HG03108 (cell line): ENCODE results near the gene FKBP8.
"Not testable (repeated sequence)": the region's sequence is repeated elsewhere in the genome, so short reads cannot be mapped to it uniquely, and the experiment has no call there.

Experiments
- ATAC-seq: cut with Tn5 transposase; IDR thresholded peaks from one replicate; pipeline ENCODE4 v1.9.1; 2021; ENCODE audit warnings: moderate library complexity; ENCODE audit not compliant: unreplicated experiment

Gene FKBP8

DNA sequence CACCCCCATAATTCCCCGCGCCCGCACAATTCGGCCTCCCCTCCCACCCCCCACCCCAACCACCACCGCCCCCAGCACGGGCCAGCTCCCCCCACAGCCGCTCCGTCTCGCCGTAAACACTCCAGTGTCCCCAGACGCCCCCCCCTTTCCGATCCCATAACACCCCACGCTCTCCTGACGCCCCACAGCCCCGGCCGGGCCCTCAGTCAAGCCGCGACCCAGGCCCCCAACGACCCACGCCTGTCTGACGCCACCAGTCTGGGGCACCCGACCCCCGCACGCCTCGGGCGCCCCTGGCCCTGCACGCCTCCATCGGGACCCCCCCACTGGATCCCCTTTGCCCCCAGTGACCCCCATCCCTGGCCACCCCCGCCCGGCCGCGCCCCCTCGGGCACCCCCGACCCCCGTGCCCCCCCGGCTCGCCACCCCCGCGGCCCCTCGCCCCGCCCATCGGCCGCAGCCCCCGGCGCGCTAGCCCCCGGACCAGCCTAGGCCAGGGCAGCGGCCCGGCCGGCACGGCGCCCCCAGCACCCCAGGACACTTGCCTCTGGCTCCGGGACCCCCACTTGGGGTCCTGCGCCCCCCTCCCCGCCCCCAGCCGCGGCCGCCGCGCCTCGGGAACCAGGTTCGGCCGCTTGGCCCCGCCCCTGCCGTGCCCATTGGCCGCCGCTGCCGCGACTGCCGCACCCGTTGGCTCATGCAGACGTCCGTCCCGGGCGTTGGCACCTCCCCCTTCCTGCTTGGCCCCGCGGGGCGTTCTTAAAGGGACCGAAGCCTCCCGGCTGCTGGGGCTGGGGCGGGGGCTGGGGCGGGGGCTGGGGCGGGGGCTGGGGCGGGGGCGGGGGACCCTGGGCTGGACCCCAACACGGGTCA lies at the start of gene FKBP8:
Gene FKBP8 (minus strand): TSS at position 633 of the 873 bp plus-strand sequence. CDS start 1,603 bp downstream, outside the sequence.
- peak; percentile 82 for ATAC-seq

GRCh38 chr19:18592732-18593131 lies 49.4 kb upstream of the FKBP8 start:
- not testable (repeated sequence) for ATAC-seq

DNA sequence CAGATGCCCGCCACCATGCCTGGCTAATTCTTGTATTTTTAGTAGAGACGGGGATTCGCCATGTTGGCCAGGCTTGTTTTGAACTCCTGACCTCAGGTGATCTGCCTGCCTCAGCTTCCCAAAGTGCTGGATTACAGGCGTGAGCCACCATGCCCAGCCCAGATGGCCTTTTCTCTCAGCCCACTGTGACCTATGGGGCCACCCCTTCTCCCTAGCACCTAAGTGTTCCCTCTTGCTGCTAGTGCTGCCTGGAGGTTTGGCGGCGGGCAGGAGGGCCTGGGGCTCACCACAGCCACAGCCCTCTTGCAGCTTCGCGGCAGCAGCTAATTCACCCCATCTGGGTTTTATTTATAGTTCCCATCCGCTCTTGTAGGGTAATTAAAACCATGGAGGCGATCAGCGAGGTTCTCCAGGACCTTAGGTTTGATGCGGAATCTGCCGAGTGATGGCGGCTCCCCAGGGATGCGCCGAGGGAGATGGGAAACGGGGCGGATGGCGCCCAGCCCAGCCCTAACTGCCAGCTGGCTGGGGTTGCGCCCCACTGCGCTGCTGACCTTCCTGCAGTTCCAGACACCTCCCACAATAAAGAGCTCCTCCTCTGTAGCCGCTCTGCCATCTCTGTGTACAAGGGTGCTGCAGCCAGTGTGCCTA lies 48.5 kb upstream of the FKBP8 start:
- ATAC-seq, result no peak

DNA sequence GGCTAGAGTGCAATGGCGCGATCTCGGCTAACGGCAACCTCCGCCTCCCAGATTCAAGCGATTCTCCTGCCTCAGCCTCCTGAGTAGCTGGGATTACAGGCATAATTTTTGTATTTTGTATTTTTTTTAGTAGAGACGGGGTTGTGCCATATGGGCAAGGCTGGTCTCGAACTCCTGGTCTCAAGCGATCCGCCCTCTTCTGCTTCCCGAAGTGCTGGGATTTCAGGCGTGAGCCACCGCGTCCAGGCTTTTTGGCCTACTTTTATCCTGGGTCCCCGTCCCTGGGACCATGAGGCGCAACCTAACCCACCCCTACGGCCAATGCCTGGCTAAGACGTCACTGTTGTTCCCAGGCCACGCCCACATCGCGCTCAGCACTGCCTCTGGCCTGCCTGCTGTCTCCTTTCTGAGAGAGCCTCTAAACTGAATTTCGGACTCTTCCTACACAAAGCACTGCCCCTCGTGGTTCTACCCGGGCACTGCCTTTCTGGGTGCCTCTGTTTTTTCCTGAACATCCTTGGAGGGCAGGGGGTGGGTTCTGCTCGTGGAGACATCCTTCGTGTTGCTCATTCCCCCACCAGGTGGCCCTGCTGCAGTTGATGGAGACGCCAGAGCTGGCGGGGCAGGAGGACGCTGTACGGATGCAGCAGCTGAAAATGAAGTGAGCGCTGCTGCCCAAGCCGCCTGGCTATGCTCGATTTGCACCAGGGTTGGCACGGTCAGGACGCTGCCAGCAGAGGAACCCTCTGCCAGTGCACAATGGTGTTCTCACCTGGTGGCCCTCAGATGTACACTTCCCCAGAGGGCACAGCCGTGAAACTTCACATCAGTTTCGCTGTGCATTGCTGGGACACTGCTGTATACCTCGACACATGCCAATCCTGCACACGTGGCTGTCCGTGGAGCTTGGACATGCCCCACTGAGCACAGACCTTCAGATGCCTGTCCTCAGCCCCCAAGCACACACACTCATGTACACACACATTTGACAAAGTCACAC lies 47.2 kb upstream of the FKBP8 start:
- no peak for ATAC-seq

GRCh38 chr19:18589380-18590272 lies 46.3 kb upstream of the FKBP8 start:
- ATAC-seq, result peak; percentile 17

- peak; percentile 82 for ATAC-seq
Measured at GRCh38 chr19:18588611-18589379, 45.4 kb upstream of the FKBP8 start, which contains the start of gene REX1BD. Gene REX1BD (plus strand): TSS chr19:18588798. CDS start chr19:18588802, 4 bp downstream.

DNA sequence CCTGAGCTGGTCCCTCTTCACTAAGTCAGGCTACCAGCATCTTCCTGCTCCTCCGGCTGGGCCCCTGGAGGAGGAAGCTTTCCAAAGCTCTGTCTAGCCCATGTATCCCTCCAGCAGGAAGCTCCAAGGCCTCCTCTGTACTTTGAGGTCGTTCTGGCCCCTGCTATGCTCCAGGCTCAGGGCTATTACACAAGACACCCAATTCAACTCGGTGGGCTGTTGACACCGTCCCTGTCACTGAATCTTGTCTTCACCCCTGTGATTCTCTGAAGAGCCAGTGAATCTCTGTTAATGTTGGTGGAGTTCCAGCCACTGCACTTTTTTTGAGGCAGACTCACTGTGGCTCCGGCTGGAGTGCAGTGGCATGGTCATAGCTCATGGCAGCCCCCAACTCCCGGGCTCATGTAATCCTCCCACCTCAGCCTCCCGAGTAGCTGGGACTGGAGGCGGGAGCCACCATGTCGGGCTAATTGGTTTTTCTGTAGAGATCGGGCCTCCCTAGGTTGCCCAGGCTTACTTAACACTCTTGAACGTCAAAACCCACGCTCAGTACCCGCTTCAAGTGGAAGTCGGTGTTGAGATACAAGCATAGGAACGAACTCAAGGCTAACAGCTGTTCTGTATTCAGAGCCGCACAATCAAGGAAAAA lies 44.7 kb upstream of the FKBP8 start:
- ATAC-seq, result no peak

DNA sequence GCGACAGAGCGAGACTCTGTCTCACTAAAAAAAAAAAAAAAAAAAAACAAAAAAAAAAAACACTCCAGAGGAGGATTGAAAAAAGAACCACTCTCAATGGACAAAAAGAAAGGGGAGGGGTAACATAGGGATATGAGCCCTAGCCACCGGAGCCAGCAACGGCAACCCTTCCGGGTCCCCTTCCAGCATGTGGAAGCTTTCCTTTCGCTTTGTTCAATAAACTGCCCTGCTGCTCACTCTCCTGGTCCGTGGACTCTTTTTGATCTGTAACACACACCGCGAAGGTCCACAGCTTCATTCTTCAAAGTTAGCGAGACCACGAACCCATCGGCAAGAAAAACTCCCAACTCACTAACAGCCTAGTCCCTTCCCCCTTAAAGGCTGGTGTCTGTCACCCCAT lies 44.2 kb upstream of the FKBP8 start:
- no peak for ATAC-seq

DNA sequence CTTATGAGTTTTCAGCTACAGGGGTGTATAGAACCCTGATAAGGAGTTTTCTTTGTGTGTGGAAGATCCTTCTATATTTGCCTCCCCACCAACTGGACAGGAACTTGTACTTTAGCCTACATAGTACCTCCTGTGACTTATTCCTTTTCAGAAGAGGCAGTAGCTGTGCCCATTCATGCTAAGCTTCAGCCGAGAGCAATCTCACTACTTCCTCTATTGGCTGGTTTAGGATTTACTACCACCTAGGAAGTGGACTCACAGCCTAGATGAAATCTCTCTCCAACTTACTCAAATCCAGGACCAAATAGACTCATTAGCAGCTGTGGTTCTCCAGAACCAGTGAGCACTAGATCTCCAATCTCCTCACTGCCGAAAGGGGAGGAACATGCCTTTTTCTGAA lies 42.9 kb upstream of the FKBP8 start:
- no peak for ATAC-seq

- no peak for ATAC-seq
Measured at GRCh38 chr19:18580311-18580710, 36.9 kb upstream of the FKBP8 start.

DNA sequence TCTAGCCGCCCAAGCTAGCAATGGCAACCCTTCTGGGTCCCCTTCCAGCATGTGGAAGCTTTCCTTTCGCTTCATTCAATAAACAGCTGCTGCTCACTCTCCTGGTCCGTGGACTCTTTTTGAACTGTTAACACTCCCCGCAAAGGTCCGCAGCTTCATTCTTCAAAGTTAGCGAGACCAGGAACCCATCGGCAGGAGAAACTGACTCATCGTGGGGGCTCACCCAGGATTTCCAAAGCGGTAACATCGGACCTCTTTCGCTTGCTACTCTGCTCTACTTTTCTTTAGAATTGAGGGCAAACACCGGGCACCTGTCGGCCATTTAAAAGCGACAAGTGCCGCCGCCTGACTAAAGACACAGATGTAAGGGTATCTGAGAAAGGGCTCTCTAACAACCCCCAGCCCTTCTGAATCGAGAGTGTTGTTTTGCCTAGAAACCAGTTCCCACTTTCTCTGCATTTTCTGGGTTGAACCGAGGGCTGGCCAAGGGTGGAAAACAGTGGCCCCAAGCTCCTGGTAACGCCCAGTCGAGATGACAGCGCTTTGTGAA lies 34.1 kb upstream of the FKBP8 start:
- ATAC-seq, result no peak

GRCh38 chr19:18576383-18576782 lies 33.0 kb upstream of the FKBP8 start:
- no peak for ATAC-seq

GRCh38 chr19:18574691-18575291 lies 31.4 kb upstream of the FKBP8 start:
- no peak for ATAC-seq

DNA sequence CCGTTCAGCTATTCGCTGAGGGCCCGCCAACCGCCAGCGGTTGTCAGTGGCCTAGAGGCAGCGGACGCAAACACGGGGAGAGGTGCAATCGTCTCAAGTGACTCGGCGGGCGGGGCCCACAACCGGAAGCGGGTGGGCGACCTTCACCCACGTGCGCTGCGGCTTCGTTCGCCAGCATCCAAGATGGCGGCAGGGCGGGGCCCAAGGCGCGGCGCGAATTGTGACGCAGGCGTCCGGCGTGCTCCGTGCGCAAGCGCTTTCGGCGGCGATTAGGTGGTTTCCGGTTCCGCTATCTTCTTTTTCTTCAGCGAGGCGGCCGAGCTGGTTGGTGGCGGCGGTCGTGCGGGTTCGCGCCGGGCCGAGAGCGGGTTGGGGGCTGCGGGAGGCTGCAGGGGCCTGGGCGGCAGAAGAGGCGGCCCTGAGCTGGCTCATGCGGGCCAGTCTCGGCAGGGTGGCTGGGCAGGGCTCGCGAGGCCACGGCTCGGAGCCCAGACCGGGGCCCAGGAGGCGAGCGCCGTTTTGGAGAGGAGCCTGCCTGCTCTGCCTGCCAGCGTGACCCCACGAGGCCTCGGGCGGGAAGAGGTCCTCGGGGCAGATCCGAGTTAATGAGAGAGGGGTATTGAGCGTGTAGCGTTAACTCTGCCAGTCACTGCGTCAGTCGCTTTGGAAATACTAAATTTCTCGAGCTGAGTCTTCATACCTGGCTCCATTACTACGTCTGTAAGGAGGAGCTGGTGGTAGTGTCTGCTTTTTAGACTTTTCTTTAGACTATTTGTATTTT lies 28.4 kb upstream of the FKBP8 start, which contains the start of gene UBA52:
Gene UBA52 (plus strand): TSS at position 294 of the 781 bp plus-strand sequence. CDS start 1,444 bp downstream, outside the sequence.
- peak; percentile 87 for ATAC-seq

DNA sequence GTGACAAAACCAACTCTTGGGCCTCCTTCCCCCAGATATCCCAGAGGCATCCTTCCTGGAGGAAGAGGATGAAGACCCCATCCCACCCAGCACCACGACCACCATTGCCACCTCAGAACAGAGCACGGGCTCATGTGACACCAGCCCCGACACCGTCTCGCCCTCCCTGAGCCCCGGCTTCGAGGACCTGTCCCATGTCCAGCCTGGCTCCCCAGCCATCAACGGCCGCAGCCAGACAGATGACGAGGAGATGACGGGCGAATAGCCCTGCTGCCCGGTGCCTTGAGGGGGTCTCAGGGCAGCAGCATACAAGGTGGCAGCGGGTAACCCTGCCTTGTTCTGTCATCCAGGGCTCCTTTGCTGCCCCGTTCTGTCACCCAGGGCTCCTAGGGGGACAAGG lies 25.0 kb upstream of the FKBP8 start:
- no peak for ATAC-seq

DNA sequence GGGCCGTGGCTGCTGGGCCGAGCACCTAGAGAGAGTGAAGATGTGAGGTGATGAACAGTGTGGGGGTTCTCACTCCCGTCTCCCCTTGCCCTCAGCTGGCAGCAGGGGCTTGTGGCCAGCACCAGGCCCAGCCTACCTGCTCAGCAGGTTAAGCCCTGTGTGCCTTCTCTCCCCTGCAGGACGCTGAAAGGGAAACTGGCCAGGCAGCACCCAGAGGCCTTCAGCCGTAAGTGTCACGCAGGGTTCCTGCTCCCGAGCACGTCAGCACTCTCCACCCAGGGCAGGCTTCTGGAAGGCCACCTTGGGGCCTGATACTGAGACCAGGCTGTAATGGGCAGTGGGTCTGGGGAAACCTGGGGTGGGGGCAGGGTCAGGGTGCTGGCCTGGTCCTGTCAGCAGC lies 23.6 kb upstream of the FKBP8 start:
- no peak for ATAC-seq

- no peak for ATAC-seq
Measured at GRCh38 chr19:18562086-18562485, 18.7 kb upstream of the FKBP8 start.
